Hematopoietic multipotent progenitor cell treated with erythropoietin and hydrocortisone succinate and interleukin-3 and kit ligand, for 15 days (in vitro differentiated cells): ENCODE measurements around the gene SSRP1.

ENCODE experiments used
- DNase-seq: peaks from one replicate; pipeline ENCODE4 v3.0.0-alpha.2; 2015; ENCODE audit warnings: low spot score

SSRP1 gene

DNA sequence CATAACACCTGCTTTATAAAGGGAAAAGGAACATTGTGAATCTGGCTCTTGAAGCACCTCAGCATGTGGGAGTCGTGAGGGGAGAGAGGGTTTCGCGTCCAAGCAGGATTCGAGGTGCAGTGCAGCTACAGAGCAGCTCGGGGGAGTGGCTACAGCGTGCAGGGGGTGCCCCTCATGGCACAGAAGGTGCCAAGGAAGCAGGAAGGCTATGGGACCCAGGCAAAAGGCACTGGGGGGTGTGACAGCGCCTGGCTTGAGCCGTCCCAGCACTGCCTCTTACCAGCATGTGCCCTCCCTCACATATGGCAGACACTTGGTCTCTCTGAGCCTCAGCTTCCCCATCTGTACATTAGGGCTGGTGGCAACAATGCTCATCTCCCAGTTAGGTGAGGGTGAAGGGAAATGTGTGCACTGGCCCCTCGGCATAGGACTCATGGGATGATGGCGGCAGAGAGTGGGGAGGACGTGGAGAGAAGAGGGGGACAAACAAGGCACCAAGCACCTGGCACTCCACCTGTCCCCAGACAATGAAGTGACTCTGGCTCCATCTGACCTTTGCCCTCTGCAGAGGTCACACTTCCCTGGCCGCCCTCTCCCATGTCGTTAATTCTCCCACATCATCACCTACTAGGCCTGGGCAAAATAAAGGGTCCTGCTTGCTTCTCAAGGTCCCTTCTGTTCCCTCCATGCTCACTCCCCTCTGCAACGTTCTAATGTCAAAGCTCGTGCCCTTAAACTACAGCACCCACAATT is 21.3 kb downstream of the SSRP1 start:
- DNase-seq: no peak

- no peak for DNase-seq
Measured at GRCh38 chr11:57313788-57314135, 21.9 kb downstream of the SSRP1 start.

DNA sequence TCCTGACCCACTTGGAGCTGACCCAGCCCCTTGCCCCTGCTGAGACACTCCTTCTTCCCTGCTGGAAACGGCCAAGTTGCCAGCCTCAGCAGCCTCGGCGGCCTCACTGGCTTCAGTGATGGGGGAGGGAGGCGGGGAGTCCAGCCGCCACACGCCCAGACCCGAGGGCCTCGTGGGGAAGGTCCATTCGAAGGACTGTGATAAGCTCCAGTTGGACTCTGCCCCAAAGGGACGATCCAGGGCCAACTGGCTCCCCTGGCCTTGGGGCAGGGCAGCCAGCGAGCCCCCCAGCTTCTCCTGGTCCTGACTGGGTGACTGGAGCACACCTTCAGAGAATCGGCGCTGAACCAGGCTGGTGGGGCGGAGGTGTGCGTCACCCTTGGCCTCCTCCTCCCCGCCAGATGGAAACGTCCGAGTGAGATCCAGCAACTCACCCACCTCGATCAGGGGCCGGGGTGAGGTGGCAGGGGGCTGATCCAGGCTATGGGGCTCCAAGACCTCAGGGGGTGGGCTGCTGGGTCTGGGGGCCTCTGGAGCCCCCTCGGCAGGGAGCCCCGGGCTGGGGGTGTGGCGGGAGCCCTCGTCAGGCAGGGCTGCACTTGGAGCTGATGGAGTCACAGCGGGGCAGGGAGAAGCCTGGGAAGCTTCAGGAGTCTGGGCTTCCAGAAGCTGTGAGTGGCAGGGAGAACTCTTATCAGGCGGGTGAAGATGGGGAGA is 22.5 kb downstream of the SSRP1 start:
- no peak for DNase-seq

- no peak for DNase-seq
Measured at GRCh38 chr11:57312511-57313021, 23.1 kb downstream of the SSRP1 start.

- DNase-seq: peak; percentile 54
Measured at GRCh38 chr11:57311109-57311936, 24.4 kb downstream of the SSRP1 start.

- DNase-seq: no peak
Measured at GRCh38 chr11:57310630-57311086, 25.0 kb downstream of the SSRP1 start.

GRCh38 chr11:57310091-57310490 is 25.6 kb downstream of the SSRP1 start:
- no peak for DNase-seq

GRCh38 chr11:57309106-57310059 is 26.3 kb downstream of the SSRP1 start:
- DNase-seq: no peak

DNA sequence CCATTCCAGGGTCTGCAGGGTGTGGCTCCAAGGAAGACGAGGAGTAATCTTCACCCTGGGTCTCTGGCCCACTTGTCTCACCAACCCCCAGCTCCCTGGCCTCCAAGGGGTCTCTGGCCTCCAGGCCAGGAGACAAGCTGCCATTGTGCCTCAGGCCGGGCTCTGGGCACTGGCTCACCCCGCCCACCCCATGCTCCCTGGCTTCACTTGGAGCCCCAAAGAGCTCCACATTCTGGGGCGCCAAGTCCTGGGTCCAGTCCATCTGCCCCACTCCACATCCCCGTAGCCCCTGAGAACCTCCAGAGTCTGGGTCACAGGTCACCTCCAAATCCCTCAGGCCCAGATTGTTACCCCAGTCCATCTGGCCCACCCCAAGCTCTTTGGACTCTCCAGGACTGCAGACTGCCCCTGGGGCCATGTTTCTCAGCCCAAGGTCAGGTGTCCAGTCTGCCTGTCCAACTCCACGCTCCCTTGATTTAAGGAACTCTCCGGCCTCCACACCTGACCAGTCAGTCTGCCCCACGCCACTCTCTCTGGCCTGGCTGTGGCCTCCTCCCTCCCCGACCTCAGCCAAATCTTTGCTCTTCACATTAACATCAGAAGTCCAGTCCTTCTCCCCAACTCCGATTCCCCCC is 27.1 kb downstream of the SSRP1 start:
- DNase-seq: no peak

GRCh38 chr11:57307666-57308270 is 27.9 kb downstream of the SSRP1 start:
- no peak for DNase-seq

GRCh38 chr11:57306940-57307565 is 28.6 kb downstream of the SSRP1 start:
- no peak for DNase-seq

DNA sequence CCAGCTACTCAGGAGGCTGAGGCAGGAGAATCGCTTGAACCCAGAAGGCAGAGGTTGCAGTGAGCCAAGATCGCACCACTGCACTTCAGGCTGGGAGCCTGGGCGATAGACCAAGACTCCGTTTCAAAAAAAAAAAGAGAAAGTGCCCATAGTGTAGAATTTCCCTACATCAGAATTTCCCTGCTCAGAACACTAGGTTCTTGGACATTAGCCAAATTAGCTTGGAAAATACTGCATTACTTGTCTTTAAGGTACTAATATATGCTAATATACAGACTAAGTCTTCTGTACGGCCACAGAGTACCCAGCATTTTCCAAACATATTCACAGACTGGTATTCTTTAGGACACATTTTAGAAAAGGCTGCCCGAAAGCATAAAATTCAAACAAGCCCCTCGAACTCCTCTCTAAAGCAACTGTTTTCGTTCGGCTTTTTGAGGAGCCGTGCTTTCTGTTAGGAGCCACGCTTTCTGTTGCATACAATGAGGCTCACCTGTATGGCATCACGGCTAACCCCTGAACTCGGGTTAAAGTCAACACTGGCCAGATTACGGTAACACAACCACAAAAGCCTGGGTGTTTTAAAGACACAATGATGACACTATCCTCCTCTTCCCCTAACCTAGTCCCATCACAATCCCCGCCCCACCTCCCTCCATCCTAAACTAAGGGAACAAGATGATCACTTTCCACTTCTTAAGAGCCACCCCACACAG is 29.4 kb downstream of the SSRP1 start:
- DNase-seq: no peak

GRCh38 chr11:57305523-57305922 is 30.2 kb downstream of the SSRP1 start:
- DNase-seq: no peak

- peak; percentile 20 for DNase-seq
Measured at GRCh38 chr11:57303990-57304579, 31.6 kb downstream of the SSRP1 start.

DNA sequence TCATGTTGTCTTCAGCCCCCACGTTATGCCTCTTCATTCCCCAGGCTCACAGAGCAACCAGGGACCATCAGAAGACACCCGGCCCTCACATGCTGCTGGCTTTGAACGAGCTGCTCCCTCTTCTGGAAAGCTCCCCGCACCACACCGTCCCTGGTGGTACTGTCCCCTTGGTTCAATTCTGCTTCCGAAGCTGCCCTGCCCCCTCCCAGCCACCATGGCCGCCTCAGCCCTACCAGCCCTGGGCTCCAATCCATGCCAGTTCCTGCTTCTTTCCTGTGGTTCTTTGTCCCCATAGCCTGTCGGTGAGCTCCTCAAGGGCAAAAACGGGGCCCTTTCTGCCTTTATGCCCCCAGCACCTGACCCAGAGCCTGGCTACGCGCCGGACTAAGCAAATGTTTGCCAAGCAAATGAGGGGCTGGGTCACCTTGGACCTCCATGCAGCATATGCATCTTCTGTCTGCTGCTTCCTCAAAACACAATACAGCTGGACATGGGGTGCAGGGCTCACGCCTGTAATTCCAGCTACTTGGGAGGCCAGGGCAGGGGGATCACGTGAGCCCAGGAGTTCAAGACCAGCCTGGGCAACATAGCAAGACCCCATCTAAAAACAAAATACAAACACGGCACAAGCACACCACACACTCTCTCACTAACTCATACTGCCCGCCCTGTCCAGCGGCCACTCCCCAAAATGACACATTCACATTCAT is 32.3 kb downstream of the SSRP1 start:
- DNase-seq: no peak

DNA sequence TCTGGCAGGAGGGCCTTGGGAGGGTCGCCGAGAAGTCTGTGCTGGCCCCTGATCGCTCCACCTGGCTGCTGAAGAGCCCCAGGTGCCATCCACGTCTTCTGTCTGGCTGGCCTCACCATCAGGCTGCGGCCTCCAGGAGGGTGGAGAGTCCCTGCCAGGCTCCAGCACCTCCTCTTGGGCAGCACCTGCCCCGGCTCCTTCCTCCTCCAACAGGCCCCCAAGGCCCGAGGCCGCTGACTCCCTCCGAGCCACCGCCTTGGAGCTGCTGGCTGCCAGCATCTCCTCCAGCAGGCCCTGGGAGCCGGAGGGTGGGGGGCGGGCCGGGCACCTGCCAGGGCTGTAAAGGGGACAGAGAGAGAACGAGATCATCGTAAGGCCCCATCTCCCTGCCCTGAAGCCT is 33.2 kb downstream of the SSRP1 start:
- DNase-seq: no peak

GRCh38 chr11:57301711-57302423 is 33.8 kb downstream of the SSRP1 start:
- DNase-seq: no peak

GRCh38 chr11:57300785-57301184 is 34.9 kb downstream of the SSRP1 start:
- no peak for DNase-seq
